IPS DF 19.7 (cell line): ENCODE measurements around the gene CDK14.

Source experiments
- DNase-seq: peaks from one replicate; pipeline ENCODE4 v3.0.0-alpha.2; 2013; ENCODE audit warnings: low read depth, low spot score

The CDK14 gene

GRCh38 chr7:91043924-91044645 is 448.0 kb downstream of the CDK14 start:
- DNase-seq = no peak

- no peak for DNase-seq
Measured at GRCh38 chr7:91045606-91046005, 449.5 kb downstream of the CDK14 start.

- no peak for DNase-seq
Measured at GRCh38 chr7:91046322-91047089, 450.4 kb downstream of the CDK14 start.

GRCh38 chr7:91047636-91048035 is 451.5 kb downstream of the CDK14 start:
- no peak for DNase-seq

- DNase-seq = no peak
Measured at GRCh38 chr7:91050677-91051076, 454.6 kb downstream of the CDK14 start.

GRCh38 chr7:91051966-91052365 is 455.8 kb downstream of the CDK14 start:
- no peak for DNase-seq

- DNase-seq = no peak
Measured at GRCh38 chr7:91054374-91054773, 458.3 kb downstream of the CDK14 start.

GRCh38 chr7:91055219-91055618 is 459.1 kb downstream of the CDK14 start:
- no peak for DNase-seq

- no peak for DNase-seq
Measured at GRCh38 chr7:91062713-91063112, 466.6 kb downstream of the CDK14 start.

- DNase-seq = no peak
Measured at GRCh38 chr7:91064052-91064451, 467.9 kb downstream of the CDK14 start.

- no peak for DNase-seq
Measured at GRCh38 chr7:91064938-91065337, 468.8 kb downstream of the CDK14 start.

GRCh38 chr7:91066627-91067026 is 470.5 kb downstream of the CDK14 start:
- DNase-seq = no peak

GRCh38 chr7:91067242-91067641 is 471.1 kb downstream of the CDK14 start:
- DNase-seq = no peak

GRCh38 chr7:91068136-91068795 is 472.1 kb downstream of the CDK14 start:
- DNase-seq = no peak

GRCh38 chr7:91069146-91069545 is 473.0 kb downstream of the CDK14 start:
- DNase-seq = no peak

GRCh38 chr7:91079487-91079886 is 483.4 kb downstream of the CDK14 start:
- DNase-seq = no peak

- no peak for DNase-seq
Measured at GRCh38 chr7:91080351-91080750, 484.2 kb downstream of the CDK14 start.

- no peak for DNase-seq
Measured at GRCh38 chr7:91082038-91082437, 485.9 kb downstream of the CDK14 start.

- no peak for DNase-seq
Measured at GRCh38 chr7:91082852-91083495, 486.9 kb downstream of the CDK14 start.

GRCh38 chr7:91083855-91084644 is 487.9 kb downstream of the CDK14 start:
- no peak for DNase-seq

GRCh38 chr7:91085175-91085574 is 489.1 kb downstream of the CDK14 start:
- no peak for DNase-seq
